B cell (primary cell): ENCODE measurements around the gene URGCP.

Experiments
- EZH2 ChIP-seq: IDR thresholded peaks from 2 replicates; pipeline ENCODE4 v1.6.1; 2012; ENCODE audit warnings: borderline replicate concordance, low read depth, mild to moderate bottlenecking, moderate library complexity, low read length; ENCODE audit not compliant: insufficient read depth, poor library complexity, severe bottlenecking
- TF ChIP-seq, protein P1 (sequence below): fragments of 200-600 bp; IDR thresholded peaks from one replicate; pipeline ENCODE4 v1.8.0; 2022; ENCODE audit warnings: antibody characterized with exemption, mild to moderate bottlenecking

DNA sequence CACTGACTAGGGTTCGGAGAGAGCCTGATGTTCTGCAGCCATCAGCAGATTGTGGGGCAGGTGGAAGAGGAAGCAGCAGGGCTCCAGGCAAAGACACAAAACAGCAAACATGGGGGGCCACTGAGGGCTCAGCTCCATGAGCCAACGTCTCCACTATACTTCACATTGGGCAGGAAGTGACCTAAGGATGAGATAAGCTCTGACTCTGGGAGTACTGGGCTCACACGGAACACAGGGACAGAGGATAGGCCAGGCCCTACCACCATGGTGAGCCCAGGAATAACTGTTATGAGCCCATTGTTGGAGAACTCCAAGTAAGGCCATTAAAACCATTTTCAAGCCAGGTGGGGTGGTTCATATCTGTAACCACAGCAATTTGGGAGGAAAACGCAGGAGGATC lies 22.2 kb downstream of the URGCP start:
- TF ChIP-seq, protein P1, sequence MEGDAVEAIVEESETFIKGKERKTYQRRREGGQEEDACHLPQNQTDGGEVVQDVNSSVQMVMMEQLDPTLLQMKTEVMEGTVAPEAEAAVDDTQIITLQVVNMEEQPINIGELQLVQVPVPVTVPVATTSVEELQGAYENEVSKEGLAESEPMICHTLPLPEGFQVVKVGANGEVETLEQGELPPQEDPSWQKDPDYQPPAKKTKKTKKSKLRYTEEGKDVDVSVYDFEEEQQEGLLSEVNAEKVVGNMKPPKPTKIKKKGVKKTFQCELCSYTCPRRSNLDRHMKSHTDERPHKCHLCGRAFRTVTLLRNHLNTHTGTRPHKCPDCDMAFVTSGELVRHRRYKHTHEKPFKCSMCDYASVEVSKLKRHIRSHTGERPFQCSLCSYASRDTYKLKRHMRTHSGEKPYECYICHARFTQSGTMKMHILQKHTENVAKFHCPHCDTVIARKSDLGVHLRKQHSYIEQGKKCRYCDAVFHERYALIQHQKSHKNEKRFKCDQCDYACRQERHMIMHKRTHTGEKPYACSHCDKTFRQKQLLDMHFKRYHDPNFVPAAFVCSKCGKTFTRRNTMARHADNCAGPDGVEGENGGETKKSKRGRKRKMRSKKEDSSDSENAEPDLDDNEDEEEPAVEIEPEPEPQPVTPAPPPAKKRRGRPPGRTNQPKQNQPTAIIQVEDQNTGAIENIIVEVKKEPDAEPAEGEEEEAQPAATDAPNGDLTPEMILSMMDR, result no peak
- no peak for TF ChIP-seq EZH2
